Neural crest cell (in vitro differentiated cells): Measurements from ENCODE around the gene EVL. TPM values are rescaled to one million over a fixed set of nuclear protein-coding genes. Genes with fewer than 3 reads are reported as not detected.

Experiments
- DNase-seq: peaks from one replicate; pipeline ENCODE4 v3.0.0; 2021; ENCODE audit warnings: low read depth, mixed read lengths, low spot score
- H3K27ac Mint-ChIP-seq: one replicate; pipeline ENCODE4 v1.8.0; 2021; ENCODE audit warnings: mild to moderate bottlenecking, mixed read lengths; ENCODE audit not compliant: unreplicated experiment
- H3K27me3 Mint-ChIP-seq: 2 replicates; pipeline ENCODE4 v1.8.0; 2021; ENCODE audit warnings: low read depth, mild to moderate bottlenecking, mixed read lengths
- H3K36me3 Mint-ChIP-seq: 2 replicates; pipeline ENCODE4 v1.8.0; 2021; ENCODE audit warnings: low read depth, mild to moderate bottlenecking, mixed read lengths
- H3K4me1 Mint-ChIP-seq: 2 replicates; pipeline ENCODE4 v1.8.0; 2021; ENCODE audit warnings: mixed read lengths
- H3K4me3 Mint-ChIP-seq: one replicate; pipeline ENCODE4 v1.8.0; 2021; ENCODE audit warnings: mild to moderate bottlenecking, mixed read lengths
- H3K9me3 Mint-ChIP-seq: 2 replicates; pipeline ENCODE4 v1.8.0; 2021; ENCODE audit warnings: mixed read lengths
- total RNA-seq: library from RNA; stranded (reverse); gene quantifications from 2 replicates; pipeline ENCODE4 v1.2.1, GENCODE V29; 2021
- TF ChIP-seq, protein P1 (sequence below): fragments of 200-600 bp; sonication (generic); conservative IDR thresholded peaks from 2 replicates; pipeline ENCODE4 v1.5.0; 2021; ENCODE audit warnings: antibody characterized with exemption, mild to moderate bottlenecking

Gene EVL
- total RNA-seq, 1 donor from 2014 or later = 218 TPM

DNA sequence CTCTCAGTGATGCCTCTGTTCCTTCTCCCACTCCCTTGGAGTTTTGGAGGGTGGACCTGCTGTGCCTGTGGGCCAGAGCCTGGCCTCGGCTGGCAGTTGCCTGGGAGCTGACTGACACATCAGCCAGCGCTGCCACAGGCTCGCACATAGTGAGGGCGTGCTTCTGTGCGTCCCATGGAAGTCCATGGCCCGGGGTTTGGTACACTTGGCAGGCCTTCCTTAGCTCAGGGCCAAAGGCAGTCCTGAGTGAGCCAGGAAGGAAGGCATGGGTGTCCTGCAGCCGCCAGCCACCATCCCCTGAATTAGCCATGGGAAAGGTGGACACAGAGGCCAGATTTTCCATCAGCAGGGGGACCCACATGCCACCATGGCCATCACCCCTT, 95.3 kb downstream of the EVL start:
- Mint-ChIP-seq H3K4me1 (no peaks in the 10 kb centered on the region), H3K9me3 (no peaks in the 10 kb centered on the region), H3K27ac (no peak overlapping the region), H3K4me3 (no peak overlapping the region), H3K27me3 (peaks cover 67% of the 10 kb centered on the region), H3K36me3 (no peaks in the 10 kb centered on the region)
- TF ChIP-seq, protein P1, sequence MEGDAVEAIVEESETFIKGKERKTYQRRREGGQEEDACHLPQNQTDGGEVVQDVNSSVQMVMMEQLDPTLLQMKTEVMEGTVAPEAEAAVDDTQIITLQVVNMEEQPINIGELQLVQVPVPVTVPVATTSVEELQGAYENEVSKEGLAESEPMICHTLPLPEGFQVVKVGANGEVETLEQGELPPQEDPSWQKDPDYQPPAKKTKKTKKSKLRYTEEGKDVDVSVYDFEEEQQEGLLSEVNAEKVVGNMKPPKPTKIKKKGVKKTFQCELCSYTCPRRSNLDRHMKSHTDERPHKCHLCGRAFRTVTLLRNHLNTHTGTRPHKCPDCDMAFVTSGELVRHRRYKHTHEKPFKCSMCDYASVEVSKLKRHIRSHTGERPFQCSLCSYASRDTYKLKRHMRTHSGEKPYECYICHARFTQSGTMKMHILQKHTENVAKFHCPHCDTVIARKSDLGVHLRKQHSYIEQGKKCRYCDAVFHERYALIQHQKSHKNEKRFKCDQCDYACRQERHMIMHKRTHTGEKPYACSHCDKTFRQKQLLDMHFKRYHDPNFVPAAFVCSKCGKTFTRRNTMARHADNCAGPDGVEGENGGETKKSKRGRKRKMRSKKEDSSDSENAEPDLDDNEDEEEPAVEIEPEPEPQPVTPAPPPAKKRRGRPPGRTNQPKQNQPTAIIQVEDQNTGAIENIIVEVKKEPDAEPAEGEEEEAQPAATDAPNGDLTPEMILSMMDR = no peak
- DNase-seq = no peak

DNA sequence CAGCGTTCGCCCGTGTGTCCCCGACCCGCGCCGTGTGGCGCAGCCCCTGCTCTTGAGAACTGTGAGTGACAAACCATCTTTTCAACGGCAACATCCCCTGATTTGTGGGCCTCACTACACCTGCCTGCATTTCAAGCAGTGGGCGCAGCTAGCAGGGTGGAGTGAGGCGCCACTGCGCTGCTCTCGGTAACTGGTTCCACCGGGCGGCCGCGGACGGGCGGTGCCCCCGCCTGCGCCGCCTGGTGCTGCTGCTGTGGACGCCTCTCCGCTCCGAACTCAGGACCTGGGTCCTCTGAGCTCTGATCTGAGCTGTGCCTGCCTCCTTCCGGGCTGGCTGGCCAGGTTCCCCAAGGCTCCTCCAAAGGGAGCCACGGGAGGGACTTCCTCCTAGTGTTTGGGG, 100.2 kb downstream of the EVL start:
- Mint-ChIP-seq H3K4me3 (no peak overlapping the region), H3K27me3 (peaks cover 27% of the 10 kb centered on the region), H3K36me3 (no peaks in the 10 kb centered on the region), H3K27ac (no peak overlapping the region), H3K9me3 (no peaks in the 10 kb centered on the region), H3K4me1 (no peaks in the 10 kb centered on the region)
- DNase-seq = no peak
- TF ChIP-seq, protein P1 = no peak

DNA sequence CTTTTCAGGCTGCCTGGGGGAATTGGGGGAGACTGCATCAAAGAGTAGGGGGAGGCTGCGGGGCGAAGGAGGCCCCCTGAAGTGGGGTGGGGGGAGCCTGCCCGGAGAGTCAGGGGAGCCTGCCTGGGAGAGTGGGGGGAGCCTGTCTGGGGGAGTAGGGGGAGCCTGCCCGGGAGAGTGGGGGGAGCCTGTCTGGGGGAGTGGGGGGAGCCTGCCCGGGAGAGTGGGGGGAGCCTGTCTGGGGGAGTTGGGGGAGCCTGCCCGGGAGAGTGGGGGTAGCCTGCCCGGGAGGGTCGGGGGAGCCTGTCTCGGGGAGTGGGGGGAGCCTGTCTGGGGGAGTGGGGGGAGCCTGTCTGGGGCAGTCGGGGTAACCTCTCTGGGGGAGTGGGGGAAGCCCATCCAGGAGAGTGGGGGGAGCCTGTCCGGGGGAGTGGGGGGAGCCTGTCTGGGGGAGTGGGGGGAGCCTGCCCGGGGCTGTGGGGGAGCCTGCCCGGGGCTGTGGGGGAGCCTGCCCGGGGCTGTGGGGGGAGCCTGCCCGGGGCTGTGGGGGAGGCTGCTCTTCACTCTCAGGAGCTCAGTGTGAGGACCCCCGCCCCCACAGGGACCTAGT, 100.7 kb downstream of the EVL start:
- DNase-seq = no peak
- H3K4me3 Mint-ChIP-seq = no peak overlapping the region
- H3K36me3 Mint-ChIP-seq = no peaks in the 10 kb centered on the region
- peaks cover 24% of the 10 kb centered on the region for H3K27me3 Mint-ChIP-seq
- TF ChIP-seq, protein P1 = no peak
- no peak overlapping the region for H3K27ac Mint-ChIP-seq
- no peaks in the 10 kb centered on the region for H3K9me3 Mint-ChIP-seq
- no peaks in the 10 kb centered on the region for H3K4me1 Mint-ChIP-seq

DNA sequence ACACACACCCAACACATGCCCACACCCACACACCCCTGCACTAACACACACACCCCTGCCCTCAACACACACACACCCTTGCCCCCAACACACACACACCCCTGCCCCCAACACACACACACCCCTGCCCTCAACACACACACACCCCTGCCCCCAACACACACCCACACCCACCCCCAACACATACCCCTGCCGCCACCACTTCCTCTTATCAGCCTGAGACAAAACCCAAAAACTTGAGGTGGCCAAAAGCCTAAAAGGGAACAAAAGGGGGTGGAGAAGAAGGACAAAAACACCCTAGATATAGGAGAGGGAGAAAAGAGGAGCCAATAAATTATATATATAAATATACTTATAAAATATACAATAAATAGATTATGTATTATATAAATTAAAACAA, 103.3 kb downstream of the EVL start:
- Mint-ChIP-seq H3K4me1 (no peaks in the 10 kb centered on the region), H3K4me3 (no peak overlapping the region), H3K36me3 (no peaks in the 10 kb centered on the region), H3K9me3 (no peaks in the 10 kb centered on the region), H3K27me3 (peaks cover 14% of the 10 kb centered on the region), H3K27ac (no peak overlapping the region)
- TF ChIP-seq, protein P1 = no peak
- DNase-seq = no peak

DNA sequence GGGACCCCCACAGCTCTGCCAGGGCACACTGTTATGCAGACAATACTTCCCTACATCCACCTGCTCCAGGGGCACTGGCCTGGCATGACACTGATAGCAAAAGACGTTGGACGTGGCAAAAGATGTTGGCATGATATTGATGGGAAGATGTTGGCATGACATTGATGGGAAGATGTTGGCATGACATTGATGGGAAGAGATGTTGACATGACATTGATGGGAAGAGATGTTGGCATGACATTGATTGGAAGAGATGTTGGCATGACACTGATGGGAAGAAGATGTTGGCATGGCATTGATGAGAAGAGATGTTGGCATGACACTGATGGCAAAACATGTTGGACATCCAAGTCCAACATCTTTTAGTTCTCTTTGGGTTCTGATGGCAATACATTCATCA, 105.7 kb downstream of the EVL start:
- H3K27ac Mint-ChIP-seq = no peak overlapping the region
- TF ChIP-seq, protein P1 = no peak

More for the DNA sequence above, 105.7 kb downstream of the EVL start:
- Mint-ChIP-seq H3K27me3 (peaks cover 11% of the 10 kb centered on the region), H3K4me3 (no peak overlapping the region), H3K36me3 (no peaks in the 10 kb centered on the region), H3K4me1 (no peaks in the 10 kb centered on the region), H3K9me3 (no peaks in the 10 kb centered on the region)
- DNase-seq = no peak
